HL-60 (cell line): Measurements from ENCODE around the gene CIROP.

Source experiments
- POLR2AphosphoS5 ChIP-seq: IDR thresholded peaks from 2 replicates; pipeline ENCODE4 v1.6.1; 2012; ENCODE audit warnings: low read depth
- SPI1 ChIP-seq: IDR thresholded peaks from 2 replicates; pipeline ENCODE4 v1.6.1; 2012; ENCODE audit warnings: low read depth, mild to moderate bottlenecking, borderline replicate concordance
- TF ChIP-seq, protein P1 (sequence below): IDR thresholded peaks from one replicate; pipeline ENCODE4 v1.5.1; 2011; ENCODE audit warnings: low read length, control low read depth, inconsistent platforms; ENCODE audit not compliant: insufficient read depth

DNA sequence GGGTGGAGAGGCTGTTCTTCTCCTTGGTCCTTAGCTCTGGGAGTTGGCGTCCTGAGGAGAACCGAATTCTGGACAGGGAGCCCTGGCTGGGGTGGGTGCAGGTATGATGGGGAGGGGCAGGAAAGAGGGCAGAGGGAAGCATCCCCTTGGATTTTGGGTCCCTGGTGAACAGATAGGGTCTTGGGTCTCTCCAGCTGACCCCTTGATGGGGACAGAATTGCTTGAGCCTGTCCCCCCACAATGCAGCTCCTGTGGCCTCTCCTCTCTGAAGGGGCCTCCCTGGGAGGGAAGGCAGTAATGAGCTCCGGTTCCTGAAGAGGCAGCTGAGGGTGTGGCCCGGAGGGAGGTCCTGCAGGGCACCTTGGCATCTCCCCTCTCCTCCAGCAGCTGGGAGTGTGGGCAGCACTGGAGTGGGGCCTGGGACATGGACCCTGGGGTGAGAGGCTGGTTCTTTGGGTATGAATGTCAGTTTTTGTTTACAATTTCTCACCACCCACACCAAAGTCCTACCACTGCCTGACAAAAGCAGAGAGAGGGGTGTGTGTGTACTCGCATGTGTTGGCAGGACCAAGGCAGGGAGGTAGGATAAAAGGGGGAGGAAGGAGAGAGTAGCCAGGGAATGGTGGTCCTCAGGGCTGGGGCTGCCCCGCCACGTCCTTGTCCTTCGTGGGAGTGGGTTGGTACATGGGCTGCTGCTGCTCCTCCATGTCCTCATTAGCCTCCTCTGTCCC is 21.9 kb upstream of the CIROP start:
- TF ChIP-seq, protein P1, sequence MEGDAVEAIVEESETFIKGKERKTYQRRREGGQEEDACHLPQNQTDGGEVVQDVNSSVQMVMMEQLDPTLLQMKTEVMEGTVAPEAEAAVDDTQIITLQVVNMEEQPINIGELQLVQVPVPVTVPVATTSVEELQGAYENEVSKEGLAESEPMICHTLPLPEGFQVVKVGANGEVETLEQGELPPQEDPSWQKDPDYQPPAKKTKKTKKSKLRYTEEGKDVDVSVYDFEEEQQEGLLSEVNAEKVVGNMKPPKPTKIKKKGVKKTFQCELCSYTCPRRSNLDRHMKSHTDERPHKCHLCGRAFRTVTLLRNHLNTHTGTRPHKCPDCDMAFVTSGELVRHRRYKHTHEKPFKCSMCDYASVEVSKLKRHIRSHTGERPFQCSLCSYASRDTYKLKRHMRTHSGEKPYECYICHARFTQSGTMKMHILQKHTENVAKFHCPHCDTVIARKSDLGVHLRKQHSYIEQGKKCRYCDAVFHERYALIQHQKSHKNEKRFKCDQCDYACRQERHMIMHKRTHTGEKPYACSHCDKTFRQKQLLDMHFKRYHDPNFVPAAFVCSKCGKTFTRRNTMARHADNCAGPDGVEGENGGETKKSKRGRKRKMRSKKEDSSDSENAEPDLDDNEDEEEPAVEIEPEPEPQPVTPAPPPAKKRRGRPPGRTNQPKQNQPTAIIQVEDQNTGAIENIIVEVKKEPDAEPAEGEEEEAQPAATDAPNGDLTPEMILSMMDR: no peak
- TF ChIP-seq POLR2AphosphoS5: no peak
- TF ChIP-seq SPI1: no peak
